ENCODE results near the gene TMEM183A. TPM values are rescaled to one million over a fixed set of nuclear protein-coding genes. Genes with fewer than 3 reads are reported as not detected.

Gene TMEM183A
- polyA plus RNA-seq, 1 of the 3 experiments (the other 2 are of a cell fraction), result 47.9 TPM

- TF ChIP-seq CTCF (IDR thresholded peaks at IDR 0.05) (no peak), TAF1 (IDR thresholded peaks at IDR 0.05; ENCODE audit: borderline replicate concordance, low read depth, low read length) (no peak), USF1 (IDR thresholded peaks at IDR 0.05; ENCODE audit: borderline replicate concordance, low read depth) (no peak), REST (IDR thresholded peaks at IDR 0.05; ENCODE audit: low read depth, low read length) (no peak), SMC3 (IDR thresholded peaks at IDR 0.05; ENCODE audit: low read depth, low read length) (no peak), POLR2AphosphoS5 (IDR thresholded peaks at IDR 0.05; ENCODE audit: low read depth, low read length) (no peak), EZH2phosphoT487 (IDR thresholded peaks at IDR 0.05; ENCODE audit: borderline replicate concordance, low read depth) (no peak), FOXM1 (IDR thresholded peaks at IDR 0.05; ENCODE audit: low read depth) (no peak), RXRA (IDR thresholded peaks at IDR 0.05; ENCODE audit: borderline replicate concordance, low read depth) (no peak), USF2 (IDR thresholded peaks at IDR 0.05; ENCODE audit: borderline replicate concordance, low read depth, low read length) (no peak), GABPA (IDR thresholded peaks at IDR 0.05; ENCODE audit: low read depth) (no peak), NFIC (IDR thresholded peaks at IDR 0.05; ENCODE audit: borderline replicate concordance) (no peak), MXI1 (IDR thresholded peaks at IDR 0.05; ENCODE audit: low read depth, low read length) (no peak)
These were observed 39.9 kb downstream of the TMEM183A start (continued) for GRCh38 chr1:203046984-203047630.

All from SK-N-SH (cell line).